GM13977 (cell line): ENCODE data around the gene PRDM16.

Experiments used
- DNase-seq: peaks from one replicate; pipeline ENCODE4 v3.0.0; 2012; ENCODE audit warnings: low spot score
- CTCF ChIP-seq: IDR thresholded peaks from 2 replicates; pipeline ENCODE4 v1.5.1; 2012; ENCODE audit warnings: mild to moderate bottlenecking, control low read depth; ENCODE audit not compliant: insufficient read depth; ENCODE audit errors: extremely low read depth, missing control alignments
- in situ Hi-C: fragments of 300-500 bp; cut with MboI; formaldehyde crosslinking; loops from one replicate; pipeline ENCODE4 v1.12.0; 2022; ENCODE audit warnings: low sequenced_read_pairs, low pct_unique_long_range_greater_than_20kb, mixed read lengths, inconsistent platforms; ENCODE audit not compliant: unreplicated experiment

The PRDM16 gene

DNA sequence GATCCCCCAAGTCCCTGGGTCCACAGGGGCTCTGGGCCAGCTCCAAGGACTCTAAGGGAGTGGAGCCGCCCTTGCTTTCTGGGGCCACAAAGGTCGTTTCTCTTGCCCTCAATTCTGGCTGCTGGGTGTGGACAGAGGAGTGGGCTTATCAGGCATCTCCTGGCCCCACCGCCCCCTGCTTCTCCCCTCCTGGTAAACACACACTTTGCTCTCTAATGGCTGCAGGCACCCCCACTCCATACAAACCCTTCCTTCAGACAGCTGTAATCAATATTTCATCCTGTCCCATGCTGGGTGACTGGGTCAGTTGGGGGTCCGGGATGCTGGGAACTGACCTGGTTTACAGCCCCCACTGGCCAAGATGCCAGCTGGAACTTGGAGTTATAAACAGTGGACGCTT is 67.5 kb downstream of the PRDM16 start:
- in situ Hi-C loops: no loop called here
- DNase-seq: no peak
- no peak for TF ChIP-seq CTCF

- TF ChIP-seq CTCF: no peak
- no peak for DNase-seq
- in situ Hi-C loops: no loop called here
Observed at GRCh38 chr1:3137111-3138100, 68.4 kb downstream of the PRDM16 start.

DNA sequence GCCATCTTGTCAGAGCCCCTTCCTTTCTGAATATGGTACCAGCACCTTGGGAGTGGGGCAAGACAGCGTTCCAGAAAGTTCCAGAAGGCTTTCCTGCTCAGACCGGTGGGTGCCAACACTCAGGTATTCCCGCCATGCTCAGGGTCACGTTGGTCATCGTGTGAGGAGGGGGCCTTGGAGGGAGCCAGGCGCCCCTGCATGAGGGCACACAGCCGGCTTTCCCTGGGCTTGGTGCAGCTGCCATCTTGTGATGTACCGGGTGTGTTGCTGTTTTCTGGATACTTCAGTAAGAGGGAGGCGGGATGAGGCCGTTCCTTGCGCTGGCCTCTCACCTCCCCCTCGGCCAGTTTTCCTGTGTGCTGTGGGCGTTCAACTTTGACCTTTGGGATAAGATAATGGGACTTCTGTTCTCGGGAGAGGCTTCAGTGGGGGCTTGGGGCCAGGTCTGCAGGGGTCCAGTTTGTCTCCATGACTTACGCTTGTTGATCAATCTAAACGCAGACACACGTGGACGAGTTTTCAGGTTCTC is 69.7 kb downstream of the PRDM16 start:
- DNase-seq: no peak
- in situ Hi-C loops: no loop called here
- no peak for TF ChIP-seq CTCF

DNA sequence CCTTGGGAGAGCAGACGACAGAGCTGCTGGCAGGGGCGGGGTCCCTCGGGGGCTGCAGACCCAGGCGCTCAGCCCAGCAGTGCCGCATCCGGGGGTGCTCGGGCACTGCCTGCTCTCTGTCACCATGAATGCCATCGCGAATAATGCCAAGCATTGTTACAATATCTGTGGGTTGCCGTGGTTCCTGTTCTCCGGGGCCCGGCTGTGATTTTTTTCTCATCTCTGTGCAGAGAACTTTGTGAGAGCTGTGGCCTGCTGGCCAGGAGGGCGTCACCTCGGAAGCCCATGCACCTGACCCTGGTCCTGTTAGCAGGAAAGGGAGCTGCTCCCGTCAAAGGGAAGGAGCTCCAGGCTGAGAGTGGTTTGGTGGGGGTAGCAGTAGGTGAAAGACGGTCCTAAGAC is 70.4 kb downstream of the PRDM16 start:
- in situ Hi-C loops: no loop called here
- DNase-seq: no peak
- no peak for TF ChIP-seq CTCF

DNA sequence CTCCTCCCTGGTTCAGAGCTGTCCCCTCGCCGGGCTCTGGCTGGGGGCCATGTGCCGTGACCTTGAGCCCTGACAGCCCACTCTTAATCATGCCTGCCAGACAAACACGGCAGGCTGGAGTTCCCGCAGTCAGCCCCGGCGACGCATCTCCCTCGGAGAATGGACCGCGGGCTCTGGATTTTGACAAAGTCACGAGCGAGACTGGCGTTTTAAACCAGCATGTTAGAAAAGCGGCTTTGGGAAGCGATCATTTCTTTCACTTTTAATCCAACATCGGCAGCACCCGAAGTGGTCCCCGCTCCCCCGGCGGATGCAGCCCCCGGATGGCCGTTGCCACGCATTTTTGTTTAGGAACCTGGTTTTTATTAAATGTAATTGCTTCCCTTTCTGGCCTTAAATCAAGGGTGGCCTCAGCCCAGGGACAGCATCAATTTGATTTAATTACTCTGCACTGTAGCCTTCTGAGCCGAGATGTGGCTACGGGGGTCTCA is 70.9 kb downstream of the PRDM16 start:
- no peak for TF ChIP-seq CTCF
- in situ Hi-C loops: no loop called here
- no peak for DNase-seq

DNA sequence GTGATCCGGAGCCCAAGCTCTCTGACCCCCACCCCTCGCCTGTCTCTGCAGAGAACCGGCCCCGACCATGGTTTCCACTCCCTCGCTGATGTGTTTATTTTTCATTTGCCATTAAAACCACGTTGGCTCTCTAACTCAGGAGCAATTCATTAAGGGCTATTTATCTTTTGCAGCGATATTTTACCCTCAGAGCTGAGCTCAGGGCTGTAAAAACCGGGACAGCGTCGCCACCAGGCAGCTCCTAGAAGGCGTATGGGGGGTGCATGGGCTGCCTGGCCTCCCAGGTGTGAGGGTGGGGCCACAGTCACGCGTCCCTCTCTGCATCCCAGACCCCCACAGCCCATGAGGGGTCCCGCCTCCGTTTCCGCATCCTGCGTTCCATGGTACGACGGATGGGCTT is 71.4 kb downstream of the PRDM16 start:
- DNase-seq: no peak
- in situ Hi-C loops: no loop called here
- TF ChIP-seq CTCF: no peak
